Astrocyte (in vitro differentiated cells and primary cell): ENCODE data around the gene GABRB1.

Experiments used
- CTCF ChIP-seq: IDR thresholded peaks from 2 replicates; pipeline ENCODE4 v1.5.1; 2011; ENCODE audit warnings: low read depth, mild to moderate bottlenecking, inconsistent platforms, low read length, moderate library complexity; ENCODE audit not compliant: insufficient read depth
- EZH2 ChIP-seq: IDR thresholded peaks from 2 replicates; pipeline ENCODE4 v1.6.1; 2012; ENCODE audit warnings: mild to moderate bottlenecking, low read length, inconsistent platforms; ENCODE audit not compliant: insufficient read depth

DNA sequence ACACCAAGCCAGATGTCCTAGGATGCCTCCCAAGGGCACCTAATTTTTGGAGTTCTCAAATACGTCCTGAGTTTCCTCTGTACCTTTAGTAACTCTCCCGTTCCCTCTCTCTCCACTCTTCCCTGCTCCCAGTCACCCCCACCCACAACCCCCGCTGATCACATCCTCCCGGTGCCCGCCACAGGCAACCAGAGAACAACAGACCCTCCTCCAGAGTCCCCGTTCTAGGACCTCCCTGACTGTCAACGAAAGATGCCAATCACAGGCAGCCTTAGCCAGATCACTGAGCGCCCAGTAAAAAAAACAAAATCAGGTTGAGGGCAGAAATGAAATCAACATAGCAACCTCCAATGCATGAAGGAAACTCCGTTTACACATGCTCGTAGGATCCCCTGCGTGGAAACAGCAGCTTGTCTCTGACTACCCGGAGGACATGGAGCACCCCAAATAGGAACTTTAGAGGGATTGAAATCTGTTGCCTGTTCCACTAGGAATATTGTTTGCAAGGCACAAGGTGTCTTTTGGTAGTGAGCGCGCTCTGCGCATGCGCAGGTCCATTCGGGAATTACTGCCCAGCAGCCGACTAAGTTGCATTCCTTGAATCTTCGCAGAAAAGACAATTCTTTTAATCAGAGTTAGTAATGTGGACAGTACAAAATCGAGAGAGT is at the start of gene GABRB1:
- TF ChIP-seq CTCF, result no peak
- TF ChIP-seq EZH2, result no peak
